ENCODE results near the gene UNC13A. TPM values are rescaled to one million over a fixed set of nuclear protein-coding genes. Genes with fewer than 3 reads are reported as not detected.

UNC13A gene
- polyA plus RNA-seq, 1 donor from 2014 or later, result 7.8 TPM

DNA sequence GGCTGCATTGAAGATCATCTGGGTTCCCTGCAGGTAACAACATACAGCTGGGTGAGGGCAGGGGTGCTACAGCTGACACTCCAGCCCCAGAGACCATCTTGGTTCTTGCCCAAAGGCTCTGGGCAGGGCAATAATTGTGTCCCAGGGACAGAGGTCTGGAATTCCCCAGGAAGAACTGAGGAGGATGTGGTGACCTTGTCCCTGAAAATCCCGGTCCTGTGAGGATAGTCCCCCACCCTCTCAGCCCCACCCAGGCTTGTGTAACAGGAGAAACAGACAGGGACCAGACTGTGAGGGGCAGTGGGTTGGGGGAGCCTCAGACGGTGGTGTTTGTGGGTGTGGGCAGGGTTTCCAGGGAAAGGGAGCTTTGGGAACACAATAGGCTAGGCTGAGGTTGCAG is 69.2 kb downstream of the UNC13A start:
- TF ChIP-seq MXI1 (conservative IDR thresholded peaks at IDR 0.05; ENCODE audit: poor library complexity, severe bottlenecking), result no peak
- no peak for TF ChIP-seq POLR2AphosphoS5 (IDR thresholded peaks at IDR 0.05)
- H3K36me3 ChIP-seq (ENCODE audit: insufficient read depth, low read length), result peaks cover 13% of the 10 kb centered on the region

DNA sequence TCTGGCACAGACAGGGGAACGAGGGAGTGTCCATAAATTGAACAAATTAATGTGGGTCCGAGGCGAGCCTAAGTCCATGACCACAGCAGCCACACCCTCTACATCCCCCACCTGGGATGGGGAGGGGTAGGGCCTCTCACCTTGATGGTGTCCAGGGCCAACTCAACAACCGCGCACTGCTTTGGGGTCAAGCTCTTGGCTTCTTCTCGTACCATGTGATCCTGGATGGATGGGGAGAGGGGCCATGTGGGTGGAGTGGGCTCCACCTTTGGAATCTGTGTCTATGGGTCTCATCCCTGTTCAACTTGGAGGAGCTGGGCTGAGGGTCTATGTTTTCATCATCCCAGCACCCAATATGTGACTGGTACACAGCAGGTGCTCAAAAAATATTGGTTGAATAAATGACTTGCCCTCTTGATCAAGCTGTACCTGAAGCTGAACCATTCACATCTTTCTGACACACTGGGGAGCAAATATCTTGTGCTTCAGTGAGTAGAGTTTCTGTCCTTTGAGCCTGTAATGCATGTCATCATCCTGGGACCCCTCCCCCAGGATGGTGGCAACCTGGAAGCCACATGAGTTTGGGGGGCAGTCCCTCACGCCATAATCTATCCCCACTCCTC is 69.8 kb downstream of the UNC13A start:
- H3K36me3 ChIP-seq (ENCODE audit: insufficient read depth, low read length), result peaks cover 13% of the 10 kb centered on the region
- H3K9me3 ChIP-seq (ENCODE audit: low read length), result no peaks in the 10 kb centered on the region
- no peaks in the 10 kb centered on the region for H4K20me1 ChIP-seq (ENCODE audit: insufficient read depth)
- no peaks in the 10 kb centered on the region for H3K9me2 ChIP-seq (ENCODE audit: insufficient read depth, low read length)
- no peak overlapping the region for H3K4me2 ChIP-seq (ENCODE audit: low read length)
- no peak overlapping the region for H3K4me3 ChIP-seq (ENCODE audit: low read length)
- TF ChIP-seq TAF1 (IDR thresholded peaks at IDR 0.05; ENCODE audit: low read depth) (no peak), RAD21 (conservative IDR thresholded peaks at IDR 0.05) (no peak), EP300 (conservative IDR thresholded peaks at IDR 0.05; ENCODE audit: poor library complexity, severe bottlenecking) (no peak)
- H3K27ac ChIP-seq (ENCODE audit: low read length), result no peak overlapping the region
- no peaks in the 10 kb centered on the region for H3K27me3 ChIP-seq (ENCODE audit: insufficient read depth, low read depth, low read length)
- no peak overlapping the region for H2AFZ ChIP-seq (ENCODE audit: low read depth, low read length)
- H3F3A ChIP-seq (ENCODE audit: insufficient read depth, low read length, poor library complexity, severe bottlenecking), result no peaks in the 10 kb centered on the region
- no peaks in the 10 kb centered on the region for H3K79me2 ChIP-seq (replicated peaks; ENCODE audit: insufficient read depth, low read length)
- no peak overlapping the region for H3K9ac ChIP-seq (ENCODE audit: low read length)

More for the DNA sequence above, 69.2 kb downstream of the UNC13A start:
- Histone ChIP-seq H3K4me2 (ENCODE audit: low read length) (no peak overlapping the region), H3F3A (ENCODE audit: insufficient read depth, low read length, poor library complexity, severe bottlenecking) (no peaks in the 10 kb centered on the region), H4K20me1 (ENCODE audit: insufficient read depth) (no peaks in the 10 kb centered on the region), H3K9me3 (ENCODE audit: low read length) (no peaks in the 10 kb centered on the region), H2AFZ (ENCODE audit: low read depth, low read length) (no peak overlapping the region), H3K9me2 (ENCODE audit: insufficient read depth, low read length) (no peaks in the 10 kb centered on the region), H3K27me3 (ENCODE audit: insufficient read depth, low read depth, low read length) (no peaks in the 10 kb centered on the region), H3K79me2 (replicated peaks; ENCODE audit: insufficient read depth, low read length) (no peaks in the 10 kb centered on the region), H3K27ac (ENCODE audit: low read length) (no peak overlapping the region), H3K4me3 (ENCODE audit: low read length) (no peak overlapping the region), H3K9ac (ENCODE audit: low read length) (no peak overlapping the region)

GRCh38 chr19:17617807-17618192 is 70.4 kb downstream of the UNC13A start:
- H3K79me2 ChIP-seq (replicated peaks; ENCODE audit: insufficient read depth, low read length), result no peaks in the 10 kb centered on the region
- H3K9me3 ChIP-seq (ENCODE audit: low read length), result no peaks in the 10 kb centered on the region
- H3K4me3 ChIP-seq (ENCODE audit: low read length), result no peak overlapping the region
- TF ChIP-seq POLR2AphosphoS5 (IDR thresholded peaks at IDR 0.05), result no peak
- no peak for TF ChIP-seq EZH2 (IDR thresholded peaks at IDR 0.05; ENCODE audit: borderline replicate concordance, insufficient read depth, low read length, poor library complexity, severe bottlenecking)
- TF ChIP-seq, protein P1, sequence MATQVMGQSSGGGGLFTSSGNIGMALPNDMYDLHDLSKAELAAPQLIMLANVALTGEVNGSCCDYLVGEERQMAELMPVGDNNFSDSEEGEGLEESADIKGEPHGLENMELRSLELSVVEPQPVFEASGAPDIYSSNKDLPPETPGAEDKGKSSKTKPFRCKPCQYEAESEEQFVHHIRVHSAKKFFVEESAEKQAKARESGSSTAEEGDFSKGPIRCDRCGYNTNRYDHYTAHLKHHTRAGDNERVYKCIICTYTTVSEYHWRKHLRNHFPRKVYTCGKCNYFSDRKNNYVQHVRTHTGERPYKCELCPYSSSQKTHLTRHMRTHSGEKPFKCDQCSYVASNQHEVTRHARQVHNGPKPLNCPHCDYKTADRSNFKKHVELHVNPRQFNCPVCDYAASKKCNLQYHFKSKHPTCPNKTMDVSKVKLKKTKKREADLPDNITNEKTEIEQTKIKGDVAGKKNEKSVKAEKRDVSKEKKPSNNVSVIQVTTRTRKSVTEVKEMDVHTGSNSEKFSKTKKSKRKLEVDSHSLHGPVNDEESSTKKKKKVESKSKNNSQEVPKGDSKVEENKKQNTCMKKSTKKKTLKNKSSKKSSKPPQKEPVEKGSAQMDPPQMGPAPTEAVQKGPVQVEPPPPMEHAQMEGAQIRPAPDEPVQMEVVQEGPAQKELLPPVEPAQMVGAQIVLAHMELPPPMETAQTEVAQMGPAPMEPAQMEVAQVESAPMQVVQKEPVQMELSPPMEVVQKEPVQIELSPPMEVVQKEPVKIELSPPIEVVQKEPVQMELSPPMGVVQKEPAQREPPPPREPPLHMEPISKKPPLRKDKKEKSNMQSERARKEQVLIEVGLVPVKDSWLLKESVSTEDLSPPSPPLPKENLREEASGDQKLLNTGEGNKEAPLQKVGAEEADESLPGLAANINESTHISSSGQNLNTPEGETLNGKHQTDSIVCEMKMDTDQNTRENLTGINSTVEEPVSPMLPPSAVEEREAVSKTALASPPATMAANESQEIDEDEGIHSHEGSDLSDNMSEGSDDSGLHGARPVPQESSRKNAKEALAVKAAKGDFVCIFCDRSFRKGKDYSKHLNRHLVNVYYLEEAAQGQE (IDR thresholded peaks at IDR 0.05; ENCODE audit: borderline replicate concordance), result no peak
- TF ChIP-seq SMC3 (conservative IDR thresholded peaks at IDR 0.05; ENCODE audit: poor library complexity), result no peak
- no peak for TF ChIP-seq TAF1 (IDR thresholded peaks at IDR 0.05; ENCODE audit: low read depth)
- no peak for TF ChIP-seq EP300 (conservative IDR thresholded peaks at IDR 0.05; ENCODE audit: poor library complexity, severe bottlenecking)
- no peak for TF ChIP-seq MXI1 (conservative IDR thresholded peaks at IDR 0.05; ENCODE audit: poor library complexity, severe bottlenecking)
- no peak for TF ChIP-seq RAD21 (conservative IDR thresholded peaks at IDR 0.05)
- no peak for TF ChIP-seq CTCF (IDR thresholded peaks at IDR 0.05; ENCODE audit: poor library complexity, severe bottlenecking)
- no peaks in the 10 kb centered on the region for H3K27me3 ChIP-seq (ENCODE audit: insufficient read depth, low read depth, low read length)
- no peak overlapping the region for H3K27ac ChIP-seq (ENCODE audit: low read length)
- no peaks in the 10 kb centered on the region for H3K9me2 ChIP-seq (ENCODE audit: insufficient read depth, low read length)
- no peaks in the 10 kb centered on the region for H3F3A ChIP-seq (ENCODE audit: insufficient read depth, low read length, poor library complexity, severe bottlenecking)
- H3K9ac ChIP-seq (ENCODE audit: low read length), result no peak overlapping the region
- H3K4me2 ChIP-seq (ENCODE audit: low read length), result no peak overlapping the region
- no peaks in the 10 kb centered on the region for H4K20me1 ChIP-seq (ENCODE audit: insufficient read depth)
- peaks cover 13% of the 10 kb centered on the region for H3K36me3 ChIP-seq (ENCODE audit: insufficient read depth, low read length)
- no peak overlapping the region for H2AFZ ChIP-seq (ENCODE audit: low read depth, low read length)

Data from neural cell (in vitro differentiated cells).